SK-N-SH (cell line): Measurements from ENCODE around the gene TEPSIN.

ENCODE experiments used
- CHD2 ChIP-seq: fragments of 150-350 bp; IDR thresholded peaks from 2 replicates; pipeline ENCODE4 v1.6.1; 2018; ENCODE audit warnings: low read length; ENCODE audit not compliant: partially characterized antibody
- EP300 ChIP-seq, 2 experiments: IDR thresholded peaks; 2 replicates each; pipeline versions ENCODE4 v1.4.0 to v1.6.1; 2012; ENCODE audit warnings: borderline replicate concordance in 1 of 2, low read depth in 1 of 2, low read length in 1 of 2
- FOXJ3 ChIP-seq: sonication (generic); formaldehyde crosslinking; IDR thresholded peaks from 2 replicates; pipeline ENCODE4 v1.5.1; 2020; ENCODE audit warnings: mild to moderate bottlenecking, missing genetic modification reagents
- FOXM1 ChIP-seq: IDR thresholded peaks from 2 replicates; pipeline ENCODE4 v1.4.0; 2012; ENCODE audit warnings: low read depth, mild to moderate bottlenecking
- GABPA ChIP-seq: IDR thresholded peaks from 2 replicates; pipeline ENCODE4 v1.4.0; 2012; ENCODE audit warnings: low read depth, mild to moderate bottlenecking
- JUND ChIP-seq: IDR thresholded peaks from 2 replicates; pipeline ENCODE4 v1.4.0; 2012
- MEF2A ChIP-seq: IDR thresholded peaks from 2 replicates; pipeline ENCODE4 v1.4.0; 2012; ENCODE audit warnings: low read depth, borderline replicate concordance
- POLR2AphosphoS5 ChIP-seq: IDR thresholded peaks from 2 replicates; pipeline ENCODE4 v1.6.1; 2012; ENCODE audit warnings: low read depth, low read length
- SMC3 ChIP-seq: IDR thresholded peaks from 2 replicates; pipeline ENCODE4 v1.6.1; 2012; ENCODE audit warnings: low read depth, low read length, improper control_type of control experiment
- TAF1 ChIP-seq: IDR thresholded peaks from 2 replicates; pipeline ENCODE4 v1.6.1; 2012; ENCODE audit warnings: low read depth, mild to moderate bottlenecking, low read length, moderate library complexity, borderline replicate concordance
- TF ChIP-seq, protein P1 (sequence below): fragments of 200-600 bp; sonication (generic); IDR thresholded peaks from 2 replicates; pipeline ENCODE4 v1.6.1; 2017; ENCODE audit warnings: antibody characterized with exemption, mild to moderate bottlenecking, moderate library complexity
- TF ChIP-seq, protein P2 (sequence below): IDR thresholded peaks from 2 replicates; pipeline ENCODE4 v1.6.1; 2012; ENCODE audit warnings: mild to moderate bottlenecking, low read depth, low read length, moderate library complexity
- TF ChIP-seq, protein P3 (sequence below): fragments of 150-350 bp; IDR thresholded peaks from 2 replicates; pipeline ENCODE4 v1.6.1; 2017; ENCODE audit warnings: antibody characterized with exemption, low read length, low read depth, borderline replicate concordance

DNA sequence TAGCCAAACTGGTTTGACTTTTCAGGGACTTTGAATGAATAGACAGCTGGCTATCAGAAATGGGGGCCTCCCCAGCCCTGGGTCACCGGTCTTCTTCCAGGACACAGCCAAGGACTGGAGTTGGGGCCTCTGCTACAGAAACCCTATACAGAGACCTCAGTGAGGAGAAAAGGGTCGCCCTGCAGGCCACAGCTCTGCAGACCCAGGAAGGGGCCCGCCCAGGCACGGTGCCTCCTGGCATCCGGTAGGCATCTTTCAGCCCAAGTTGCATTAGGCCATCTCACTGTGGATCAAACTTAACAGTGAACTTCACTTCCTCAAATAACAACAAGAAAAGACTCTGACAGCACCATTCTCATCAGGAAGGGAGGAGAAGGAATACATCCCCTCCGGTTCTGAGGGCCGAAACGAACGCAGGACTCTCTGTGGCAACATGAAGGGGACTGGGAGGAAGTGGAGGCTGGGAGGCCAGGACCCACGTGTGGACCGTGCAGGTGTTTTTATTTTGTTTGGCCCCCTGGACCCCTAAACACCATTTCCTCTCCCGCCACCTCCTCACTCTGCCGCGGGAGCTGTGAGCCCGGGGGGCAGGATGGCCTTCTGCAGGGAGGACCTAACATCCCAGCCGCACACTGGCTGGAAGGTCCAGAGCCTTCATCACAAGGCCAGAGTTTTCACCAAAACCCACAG lies 49.0 kb upstream of the TEPSIN start:
- TF ChIP-seq JUND (no peak), FOXJ3 (CRISPR knock-in tag) (no peak), CHD2 (no peak), SMC3 (no peak), GABPA (no peak), FOXM1 (no peak), TAF1 (no peak), EP300 (IDR thresholded peaks at IDR 0.05; ENCODE audit: borderline replicate concordance in 1 of 2, low read depth in 1 of 2, low read length in 1 of 2) (no peak), POLR2AphosphoS5 (no peak), MEF2A (no peak)
- TF ChIP-seq, protein P1, sequence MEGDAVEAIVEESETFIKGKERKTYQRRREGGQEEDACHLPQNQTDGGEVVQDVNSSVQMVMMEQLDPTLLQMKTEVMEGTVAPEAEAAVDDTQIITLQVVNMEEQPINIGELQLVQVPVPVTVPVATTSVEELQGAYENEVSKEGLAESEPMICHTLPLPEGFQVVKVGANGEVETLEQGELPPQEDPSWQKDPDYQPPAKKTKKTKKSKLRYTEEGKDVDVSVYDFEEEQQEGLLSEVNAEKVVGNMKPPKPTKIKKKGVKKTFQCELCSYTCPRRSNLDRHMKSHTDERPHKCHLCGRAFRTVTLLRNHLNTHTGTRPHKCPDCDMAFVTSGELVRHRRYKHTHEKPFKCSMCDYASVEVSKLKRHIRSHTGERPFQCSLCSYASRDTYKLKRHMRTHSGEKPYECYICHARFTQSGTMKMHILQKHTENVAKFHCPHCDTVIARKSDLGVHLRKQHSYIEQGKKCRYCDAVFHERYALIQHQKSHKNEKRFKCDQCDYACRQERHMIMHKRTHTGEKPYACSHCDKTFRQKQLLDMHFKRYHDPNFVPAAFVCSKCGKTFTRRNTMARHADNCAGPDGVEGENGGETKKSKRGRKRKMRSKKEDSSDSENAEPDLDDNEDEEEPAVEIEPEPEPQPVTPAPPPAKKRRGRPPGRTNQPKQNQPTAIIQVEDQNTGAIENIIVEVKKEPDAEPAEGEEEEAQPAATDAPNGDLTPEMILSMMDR: no peak
- TF ChIP-seq, protein P2, sequence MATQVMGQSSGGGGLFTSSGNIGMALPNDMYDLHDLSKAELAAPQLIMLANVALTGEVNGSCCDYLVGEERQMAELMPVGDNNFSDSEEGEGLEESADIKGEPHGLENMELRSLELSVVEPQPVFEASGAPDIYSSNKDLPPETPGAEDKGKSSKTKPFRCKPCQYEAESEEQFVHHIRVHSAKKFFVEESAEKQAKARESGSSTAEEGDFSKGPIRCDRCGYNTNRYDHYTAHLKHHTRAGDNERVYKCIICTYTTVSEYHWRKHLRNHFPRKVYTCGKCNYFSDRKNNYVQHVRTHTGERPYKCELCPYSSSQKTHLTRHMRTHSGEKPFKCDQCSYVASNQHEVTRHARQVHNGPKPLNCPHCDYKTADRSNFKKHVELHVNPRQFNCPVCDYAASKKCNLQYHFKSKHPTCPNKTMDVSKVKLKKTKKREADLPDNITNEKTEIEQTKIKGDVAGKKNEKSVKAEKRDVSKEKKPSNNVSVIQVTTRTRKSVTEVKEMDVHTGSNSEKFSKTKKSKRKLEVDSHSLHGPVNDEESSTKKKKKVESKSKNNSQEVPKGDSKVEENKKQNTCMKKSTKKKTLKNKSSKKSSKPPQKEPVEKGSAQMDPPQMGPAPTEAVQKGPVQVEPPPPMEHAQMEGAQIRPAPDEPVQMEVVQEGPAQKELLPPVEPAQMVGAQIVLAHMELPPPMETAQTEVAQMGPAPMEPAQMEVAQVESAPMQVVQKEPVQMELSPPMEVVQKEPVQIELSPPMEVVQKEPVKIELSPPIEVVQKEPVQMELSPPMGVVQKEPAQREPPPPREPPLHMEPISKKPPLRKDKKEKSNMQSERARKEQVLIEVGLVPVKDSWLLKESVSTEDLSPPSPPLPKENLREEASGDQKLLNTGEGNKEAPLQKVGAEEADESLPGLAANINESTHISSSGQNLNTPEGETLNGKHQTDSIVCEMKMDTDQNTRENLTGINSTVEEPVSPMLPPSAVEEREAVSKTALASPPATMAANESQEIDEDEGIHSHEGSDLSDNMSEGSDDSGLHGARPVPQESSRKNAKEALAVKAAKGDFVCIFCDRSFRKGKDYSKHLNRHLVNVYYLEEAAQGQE: no peak
- TF ChIP-seq, protein P3, sequence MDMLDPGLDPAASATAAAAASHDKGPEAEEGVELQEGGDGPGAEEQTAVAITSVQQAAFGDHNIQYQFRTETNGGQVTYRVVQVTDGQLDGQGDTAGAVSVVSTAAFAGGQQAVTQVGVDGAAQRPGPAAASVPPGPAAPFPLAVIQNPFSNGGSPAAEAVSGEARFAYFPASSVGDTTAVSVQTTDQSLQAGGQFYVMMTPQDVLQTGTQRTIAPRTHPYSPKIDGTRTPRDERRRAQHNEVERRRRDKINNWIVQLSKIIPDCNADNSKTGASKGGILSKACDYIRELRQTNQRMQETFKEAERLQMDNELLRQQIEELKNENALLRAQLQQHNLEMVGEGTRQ: no peak
